ENCODE measurements around the gene SYT17.

Gene SYT17

DNA sequence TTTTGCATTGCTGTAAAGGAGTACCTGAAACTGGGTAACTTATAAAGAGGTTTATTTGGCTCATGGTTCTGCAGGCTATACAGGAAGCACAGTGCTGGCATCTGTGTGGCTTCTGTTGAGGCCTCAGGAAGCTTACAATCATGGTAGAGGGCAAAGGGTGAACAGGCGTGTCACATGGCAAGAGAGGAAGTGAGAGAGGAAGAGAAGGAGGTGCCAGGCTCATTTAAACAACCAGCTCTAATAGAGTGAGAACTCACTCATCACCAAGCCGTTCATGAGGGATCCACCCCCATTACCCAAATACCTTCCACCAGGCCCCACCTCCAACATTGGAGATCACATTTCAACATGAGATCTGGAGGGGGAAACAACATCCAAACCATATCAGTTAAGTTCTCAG lies 101.1 kb downstream of the SYT17 start:
- no peak for TF ChIP-seq FOXM1 (IDR thresholded peaks at IDR 0.05; ENCODE audit: borderline replicate concordance, low read depth)
- TF ChIP-seq, protein P1, sequence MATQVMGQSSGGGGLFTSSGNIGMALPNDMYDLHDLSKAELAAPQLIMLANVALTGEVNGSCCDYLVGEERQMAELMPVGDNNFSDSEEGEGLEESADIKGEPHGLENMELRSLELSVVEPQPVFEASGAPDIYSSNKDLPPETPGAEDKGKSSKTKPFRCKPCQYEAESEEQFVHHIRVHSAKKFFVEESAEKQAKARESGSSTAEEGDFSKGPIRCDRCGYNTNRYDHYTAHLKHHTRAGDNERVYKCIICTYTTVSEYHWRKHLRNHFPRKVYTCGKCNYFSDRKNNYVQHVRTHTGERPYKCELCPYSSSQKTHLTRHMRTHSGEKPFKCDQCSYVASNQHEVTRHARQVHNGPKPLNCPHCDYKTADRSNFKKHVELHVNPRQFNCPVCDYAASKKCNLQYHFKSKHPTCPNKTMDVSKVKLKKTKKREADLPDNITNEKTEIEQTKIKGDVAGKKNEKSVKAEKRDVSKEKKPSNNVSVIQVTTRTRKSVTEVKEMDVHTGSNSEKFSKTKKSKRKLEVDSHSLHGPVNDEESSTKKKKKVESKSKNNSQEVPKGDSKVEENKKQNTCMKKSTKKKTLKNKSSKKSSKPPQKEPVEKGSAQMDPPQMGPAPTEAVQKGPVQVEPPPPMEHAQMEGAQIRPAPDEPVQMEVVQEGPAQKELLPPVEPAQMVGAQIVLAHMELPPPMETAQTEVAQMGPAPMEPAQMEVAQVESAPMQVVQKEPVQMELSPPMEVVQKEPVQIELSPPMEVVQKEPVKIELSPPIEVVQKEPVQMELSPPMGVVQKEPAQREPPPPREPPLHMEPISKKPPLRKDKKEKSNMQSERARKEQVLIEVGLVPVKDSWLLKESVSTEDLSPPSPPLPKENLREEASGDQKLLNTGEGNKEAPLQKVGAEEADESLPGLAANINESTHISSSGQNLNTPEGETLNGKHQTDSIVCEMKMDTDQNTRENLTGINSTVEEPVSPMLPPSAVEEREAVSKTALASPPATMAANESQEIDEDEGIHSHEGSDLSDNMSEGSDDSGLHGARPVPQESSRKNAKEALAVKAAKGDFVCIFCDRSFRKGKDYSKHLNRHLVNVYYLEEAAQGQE (IDR thresholded peaks at IDR 0.05; ENCODE audit: low read depth): no peak
- TF ChIP-seq NFIC (IDR thresholded peaks at IDR 0.05): no peak
- TF ChIP-seq EGR1 (IDR thresholded peaks at IDR 0.05): no peak
- TF ChIP-seq, protein P2, sequence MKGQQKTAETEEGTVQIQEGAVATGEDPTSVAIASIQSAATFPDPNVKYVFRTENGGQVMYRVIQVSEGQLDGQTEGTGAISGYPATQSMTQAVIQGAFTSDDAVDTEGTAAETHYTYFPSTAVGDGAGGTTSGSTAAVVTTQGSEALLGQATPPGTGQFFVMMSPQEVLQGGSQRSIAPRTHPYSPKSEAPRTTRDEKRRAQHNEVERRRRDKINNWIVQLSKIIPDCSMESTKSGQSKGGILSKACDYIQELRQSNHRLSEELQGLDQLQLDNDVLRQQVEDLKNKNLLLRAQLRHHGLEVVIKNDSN (IDR thresholded peaks at IDR 0.05): no peak
- no peak for TF ChIP-seq EP300 (IDR thresholded peaks at IDR 0.05; ENCODE audit: borderline replicate concordance)

DNA sequence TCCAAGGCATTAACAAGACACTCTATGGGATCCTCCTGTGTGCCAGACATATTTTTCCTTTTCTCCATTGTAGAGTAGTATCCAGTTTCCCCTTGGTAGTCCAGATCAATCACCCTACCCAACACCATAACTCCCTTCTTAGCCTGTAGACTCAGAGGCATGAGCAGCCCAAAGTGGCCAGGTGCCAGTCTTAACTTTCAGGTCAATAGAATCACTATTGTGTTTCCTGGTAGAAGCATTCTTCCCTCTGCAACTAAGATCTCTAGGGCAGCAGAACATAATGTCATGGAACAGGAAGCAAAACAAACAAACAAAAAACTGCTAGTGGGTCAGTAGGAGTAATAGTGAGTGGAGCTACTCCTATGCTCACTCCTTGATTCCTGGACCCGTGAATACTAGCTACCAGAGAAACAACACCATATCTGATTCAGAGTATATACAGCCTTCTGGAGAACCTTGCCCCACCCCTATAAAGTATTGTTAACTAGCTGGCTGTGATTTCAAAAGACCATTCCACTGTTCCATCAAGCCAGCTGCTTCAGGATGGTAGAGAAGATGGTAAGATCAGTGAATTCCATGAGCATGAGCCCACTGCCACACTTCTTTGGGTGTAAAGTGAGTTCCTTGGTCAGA lies 106.2 kb downstream of the SYT17 start:
- TF ChIP-seq FOXM1 (IDR thresholded peaks at IDR 0.05; ENCODE audit: borderline replicate concordance, low read depth) (no peak), TEAD4 (IDR thresholded peaks at IDR 0.05) (no peak), TCF12 (IDR thresholded peaks at IDR 0.05; ENCODE audit: low read depth) (no peak), CREB1 (IDR thresholded peaks at IDR 0.05; ENCODE audit: low read depth) (no peak), NFIC (IDR thresholded peaks at IDR 0.05) (no peak), EGR1 (IDR thresholded peaks at IDR 0.05) (no peak), YY1 (IDR thresholded peaks at IDR 0.05; ENCODE audit: low read depth) (no peak), TAF1 (IDR thresholded peaks at IDR 0.05; ENCODE audit: low read depth) (no peak), RAD21 (IDR thresholded peaks at IDR 0.05; ENCODE audit: low read depth) (no peak)

DNA sequence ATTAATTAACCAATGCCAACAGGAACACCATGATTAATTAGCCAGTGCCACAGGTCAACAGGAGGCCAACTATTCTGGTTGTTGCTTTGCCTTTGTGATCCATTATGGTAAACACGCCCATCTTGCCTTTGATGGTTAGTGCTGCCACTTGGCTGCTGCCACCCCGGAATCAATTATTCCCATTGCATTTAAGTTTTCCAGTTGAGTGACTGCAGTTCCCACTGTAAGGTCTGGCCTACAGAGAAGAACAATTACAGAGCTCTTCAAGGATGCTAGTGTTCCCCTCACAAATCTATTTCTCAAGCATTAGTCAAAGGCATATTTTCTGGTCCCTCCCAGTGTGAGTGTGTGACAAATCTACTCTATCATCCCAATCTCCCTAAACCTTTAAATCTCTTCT lies 110.4 kb downstream of the SYT17 start:
- no peak for TF ChIP-seq CREB1 (IDR thresholded peaks at IDR 0.05; ENCODE audit: low read depth)

DNA sequence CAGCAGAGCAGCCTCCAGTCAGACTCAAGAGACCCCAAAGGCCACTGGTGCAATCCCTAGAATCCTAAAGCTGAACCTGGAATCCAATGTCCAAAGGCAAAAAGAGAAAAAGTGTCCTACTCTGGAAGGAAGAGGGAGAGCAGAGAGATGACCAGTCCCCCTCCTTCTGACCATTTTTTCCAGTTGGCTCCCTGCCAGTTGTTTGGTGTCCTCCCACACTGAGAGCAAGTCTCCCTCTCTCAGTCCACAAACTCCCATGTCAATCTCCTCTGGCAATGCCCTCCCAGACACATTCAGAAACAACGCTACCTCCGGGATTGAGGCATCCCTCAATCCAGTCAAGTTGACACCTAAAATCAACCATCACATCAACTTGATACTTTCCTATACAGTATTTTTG lies 113.2 kb downstream of the SYT17 start:
- TF ChIP-seq CREB1 (IDR thresholded peaks at IDR 0.05; ENCODE audit: low read depth): no peak
- TF ChIP-seq NFIC (IDR thresholded peaks at IDR 0.05): peak; percentile 70

DNA sequence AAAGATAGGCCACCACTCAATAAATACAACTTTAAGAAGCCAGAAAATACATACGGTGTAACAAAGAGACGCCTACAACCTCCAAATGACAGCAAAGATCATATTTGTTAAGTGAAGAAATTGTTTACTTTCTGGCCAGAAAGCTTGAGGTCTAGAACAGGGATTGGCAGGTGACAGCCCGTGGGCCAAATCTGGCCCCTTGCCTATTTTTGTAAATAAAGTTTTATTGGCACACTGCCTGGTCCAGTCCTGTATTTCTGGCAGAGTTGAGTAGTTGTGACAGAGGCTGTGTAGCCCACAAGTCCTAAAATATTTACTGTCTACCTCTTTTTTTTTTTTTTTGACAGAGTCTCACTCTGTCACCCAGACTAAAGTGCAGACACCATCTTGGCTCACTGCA lies 114.1 kb downstream of the SYT17 start:
- TF ChIP-seq EP300 (IDR thresholded peaks at IDR 0.05; ENCODE audit: borderline replicate concordance): no peak
- peak; percentile 46; the same call in 1 of the 2 replicates for TF ChIP-seq NFIC (IDR thresholded peaks at IDR 0.05)

DNA sequence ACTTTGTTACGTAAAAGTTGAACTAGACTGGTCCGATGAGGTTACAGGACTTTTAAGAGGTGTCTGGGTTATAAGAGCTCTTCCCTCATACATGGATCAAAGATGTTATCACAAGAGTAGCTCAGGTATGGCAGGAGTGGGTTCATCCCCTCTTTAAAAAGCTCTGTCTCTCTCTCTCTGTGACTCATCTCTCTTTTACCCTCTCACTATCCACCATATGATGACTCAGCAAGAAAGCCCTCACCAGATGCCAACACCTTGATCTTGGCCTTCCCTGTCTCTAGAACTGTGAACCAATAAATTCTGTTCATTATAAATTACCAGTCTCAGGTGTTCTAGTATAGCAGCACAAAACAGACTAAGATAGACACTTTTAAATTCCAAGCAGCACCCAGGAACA lies 115.6 kb downstream of the SYT17 start:
- TF ChIP-seq ZBTB7A (IDR thresholded peaks at IDR 0.05; ENCODE audit: low read depth) (no peak), RAD21 (IDR thresholded peaks at IDR 0.05; ENCODE audit: low read depth) (no peak), EP300 (IDR thresholded peaks at IDR 0.05; ENCODE audit: borderline replicate concordance) (no peak)

DNA sequence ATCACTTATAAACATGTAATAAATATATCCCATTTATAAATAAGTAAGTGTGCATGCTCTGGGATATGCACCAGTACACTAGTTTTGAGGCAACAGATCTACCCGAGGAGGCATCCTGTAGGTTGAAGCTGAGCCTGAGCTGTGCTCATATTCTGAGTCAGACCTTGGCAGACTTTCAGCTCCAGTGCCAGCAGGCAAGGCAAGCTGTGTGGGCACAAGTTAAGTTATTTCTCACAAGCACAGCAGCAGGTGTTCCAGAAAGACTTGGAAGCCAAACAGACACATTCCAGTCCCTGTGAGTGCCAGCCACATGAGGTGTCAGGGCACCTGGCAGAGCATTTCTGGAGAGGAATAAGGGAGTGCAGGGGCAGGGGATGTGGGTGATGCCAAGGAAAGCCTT lies 116.2 kb downstream of the SYT17 start:
- TF ChIP-seq EP300 (IDR thresholded peaks at IDR 0.05; ENCODE audit: borderline replicate concordance) (peak; percentile 76), TCF12 (IDR thresholded peaks at IDR 0.05; ENCODE audit: low read depth) (peak; percentile 91), CEBPB (IDR thresholded peaks at IDR 0.05) (0 out of 2 replicates have a peak, but pooled peaks have one; percentile 1), NFIC (IDR thresholded peaks at IDR 0.05) (peak; percentile 93), TEAD4 (IDR thresholded peaks at IDR 0.05) (peak; percentile 88), RAD21 (IDR thresholded peaks at IDR 0.05; ENCODE audit: low read depth) (no peak), TAF1 (IDR thresholded peaks at IDR 0.05; ENCODE audit: low read depth) (no peak)
- TF ChIP-seq, protein P2 (IDR thresholded peaks at IDR 0.05): peak; percentile 24; the same call in 1 of the 2 replicates
- TF ChIP-seq, protein P3, sequence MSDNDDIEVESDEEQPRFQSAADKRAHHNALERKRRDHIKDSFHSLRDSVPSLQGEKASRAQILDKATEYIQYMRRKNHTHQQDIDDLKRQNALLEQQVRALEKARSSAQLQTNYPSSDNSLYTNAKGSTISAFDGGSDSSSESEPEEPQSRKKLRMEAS (IDR thresholded peaks at IDR 0.05): peak; percentile 18; the same call in 1 of the 2 replicates

DNA sequence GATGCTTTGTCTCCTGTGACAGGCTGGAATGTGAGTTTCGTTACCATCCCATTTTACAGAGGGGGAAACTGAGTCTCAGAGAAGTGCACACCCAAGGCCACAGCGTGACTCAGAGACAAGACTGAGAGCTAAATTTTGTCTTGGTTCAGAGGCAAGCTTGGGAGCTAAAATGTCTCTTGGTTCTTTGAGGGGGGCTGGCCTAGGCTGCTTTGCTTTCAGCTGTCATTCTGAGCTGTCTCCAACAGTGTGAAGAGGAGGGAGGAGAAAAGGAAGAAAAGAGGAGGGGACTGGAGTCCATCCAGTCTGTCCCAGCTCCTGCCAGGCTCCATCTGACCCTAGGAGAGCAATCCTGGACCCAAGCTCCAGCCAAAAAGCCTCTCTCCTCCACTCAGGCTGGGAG lies 117.4 kb downstream of the SYT17 start, which contains the start of gene CLEC19A:
TSS of gene CLEC19A (plus strand) at position 301 of the 400 bp plus-strand sequence. CDS start 121 bp downstream, outside the sequence.
- TF ChIP-seq, protein P2 (IDR thresholded peaks at IDR 0.05): no peak
- TF ChIP-seq RAD21 (IDR thresholded peaks at IDR 0.05; ENCODE audit: low read depth) (no peak), YY1 (IDR thresholded peaks at IDR 0.05; ENCODE audit: low read depth) (no peak), CEBPB (IDR thresholded peaks at IDR 0.05) (no peak), TAF1 (IDR thresholded peaks at IDR 0.05; ENCODE audit: low read depth) (no peak), EGR1 (IDR thresholded peaks at IDR 0.05) (no peak), TEAD4 (IDR thresholded peaks at IDR 0.05) (no peak), ZBTB7A (IDR thresholded peaks at IDR 0.05; ENCODE audit: low read depth) (no peak), CREB1 (IDR thresholded peaks at IDR 0.05; ENCODE audit: low read depth) (no peak)
- TF ChIP-seq, protein P3 (IDR thresholded peaks at IDR 0.05): no peak
- TF ChIP-seq, protein P1 (IDR thresholded peaks at IDR 0.05; ENCODE audit: low read depth): no peak
